Lung (tissue), 12 donors: Measurements from ENCODE around the gene C2CD3. TPM values are rescaled to one million over a fixed set of nuclear protein-coding genes. Genes with fewer than 3 reads are reported as not detected.

Experiments used
- ATAC-seq: fragments of 200-7000 bp; cut with Tn5 transposase; one replicate; pipeline ENCODE4 v1.9.1; 2020; ENCODE audit warnings: moderate number of reproducible peaks; ENCODE audit not compliant: insufficient read depth, low FRiP score
- DNase-seq, 3 donors: peaks; one replicate each; pipeline ENCODE4 v3.0.0-alpha.2; 2013 to 2017
- H3K27ac ChIP-seq, 2 donors: one replicate each; pipeline ENCODE4 v1.5.1; 2013; ENCODE audit warnings: mild to moderate bottlenecking in 2 of 2, moderate library complexity in 2 of 2, control low read depth in 1 of 2, inconsistent platforms in 1 of 2, low read depth in 1 of 2, low read length in 1 of 2
- H3K27me3 ChIP-seq, 3 donors: one replicate each; pipeline ENCODE4 v1.5.1; 2013; ENCODE audit warnings: low read length in 2 of 3; ENCODE audit not compliant: control insufficient read depth in 3 of 3, insufficient read depth in 3 of 3
- H3K36me3 ChIP-seq, 4 donors: one replicate each; pipeline ENCODE4 v1.5.1; 2013; ENCODE audit warnings: low read length in 4 of 4, mild to moderate bottlenecking in 1 of 4, moderate library complexity in 1 of 4; ENCODE audit not compliant: control insufficient read depth in 4 of 4, insufficient read depth in 4 of 4
- H3K4me1 ChIP-seq, 5 donors: one replicate each; pipeline ENCODE4 v1.5.1; 2013; ENCODE audit warnings: low read length in 5 of 5, mild to moderate bottlenecking in 2 of 5, moderate library complexity in 1 of 5; ENCODE audit not compliant: control insufficient read depth in 5 of 5, insufficient read depth in 5 of 5
- H3K4me3 ChIP-seq: one replicate; pipeline ENCODE4 v1.5.1; 2013; ENCODE audit warnings: mild to moderate bottlenecking, control low read depth, moderate library complexity
- H3K9ac ChIP-seq, 2 donors: one replicate each; pipeline ENCODE4 v1.5.1; 2013; ENCODE audit warnings: low read length in 2 of 2, control low read depth in 1 of 2; ENCODE audit not compliant: insufficient read depth in 1 of 2
- H3K9me3 ChIP-seq, 4 donors: one replicate each; pipeline ENCODE4 v1.5.1; 2013; ENCODE audit warnings: low read length in 3 of 4, mild to moderate bottlenecking in 1 of 4, moderate library complexity in 1 of 4; ENCODE audit not compliant: control insufficient read depth in 4 of 4, insufficient read depth in 3 of 4
- WGBS, 2 donors: extraction: QIAGEN DNeasy Blood & Tissue Kit; methylation state at CpG; one replicate each; pipeline ENCODE4 v1.1.7; 2013; 5-methylcytosine and 5-hydroxymethylcytosine counted together
- polyA plus RNA-seq, 2 donors: library from polyadenylated mRNA; stranded (reverse); fragments of 200-250 nt; gene quantifications; one replicate each; pipeline ENCODE4 v1.2.1, GENCODE V29; 2013
- total RNA-seq, 2 donors: library from RNA; depleted of rRNA in 1 of 2; stranded (reverse); fragments of >200 nt in 1 of 2; gene quantifications; one replicate each; pipeline ENCODE4 v1.2.1, GENCODE V29; 2014 to 2021
- TF ChIP-seq, protein P1 (sequence below): IDR thresholded peaks from 2 replicates; pipeline ENCODE4 v1.5.1; 2012; ENCODE audit warnings: mild to moderate bottlenecking; ENCODE audit errors: control extremely low read depth, extremely low read depth
- donor health status: control.
- donor health status: control.
- donor health status: Bipolar disorder and iron deficiency.
- donor health status: healthy.
- donor health status: DM: yes; HTN: yes; CAD: no.

Gene C2CD3
- total and polyA plus RNA-seq, 4 donors = 10.2 to 31.3 (median 20.7) TPM

DNA sequence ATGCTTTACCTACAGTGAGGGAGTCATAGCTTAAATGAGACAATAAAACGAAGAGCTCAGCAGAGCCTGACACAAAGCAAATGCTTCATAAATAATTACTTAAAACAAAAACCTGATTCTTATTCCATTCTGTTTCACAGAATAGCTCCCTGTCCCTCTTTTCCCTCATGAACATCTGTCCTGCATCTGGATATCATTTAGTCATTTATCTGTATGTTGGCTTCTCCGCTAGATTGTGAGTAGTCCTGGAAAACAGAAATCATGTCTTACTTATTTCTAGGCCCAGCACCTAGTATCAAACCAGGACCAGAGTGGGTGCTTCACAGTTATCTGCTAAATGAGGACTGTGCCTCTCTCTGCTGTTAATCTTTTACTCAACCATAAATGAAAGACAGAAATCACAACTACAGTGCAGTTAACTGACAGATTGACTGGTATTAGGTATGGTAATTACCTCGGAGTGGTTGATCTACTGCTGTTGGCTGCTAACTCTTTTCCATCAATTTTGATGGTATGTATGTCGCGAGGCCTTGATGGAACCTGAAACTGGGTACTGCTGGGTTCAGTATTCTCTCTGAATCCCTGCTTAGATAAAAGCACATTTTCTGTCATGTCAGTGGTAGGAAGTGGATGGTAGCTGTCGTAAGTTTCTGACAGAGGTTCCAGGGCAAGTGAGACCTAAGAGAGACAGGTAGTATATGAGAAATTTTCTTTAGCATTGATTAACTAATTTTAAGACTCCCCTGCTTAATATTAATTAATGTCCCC lies 31.5 kb downstream of the C2CD3 start:
- 97 to 98% methylated on average over 6 of the region's 6 CpGs for WGBS, 2 donors
- Histone ChIP-seq H3K4me3 (no peak overlapping the region), H3K27me3 (no peaks in the 10 kb centered on the region), H3K9ac (no peak overlapping the region), H3K4me1 (peaks cover 0 to 10% (median 0%) of the 10 kb centered on the region in 5 donors), H3K27ac (peak overlapping the region in 1 of 2 donors; percentile 17), H3K36me3 (peaks cover 3 to 18% (median 12%) of the 10 kb centered on the region in 4 donors), H3K9me3 (no peaks in the 10 kb centered on the region)
- ATAC-seq = no peak
- TF ChIP-seq, protein P1, sequence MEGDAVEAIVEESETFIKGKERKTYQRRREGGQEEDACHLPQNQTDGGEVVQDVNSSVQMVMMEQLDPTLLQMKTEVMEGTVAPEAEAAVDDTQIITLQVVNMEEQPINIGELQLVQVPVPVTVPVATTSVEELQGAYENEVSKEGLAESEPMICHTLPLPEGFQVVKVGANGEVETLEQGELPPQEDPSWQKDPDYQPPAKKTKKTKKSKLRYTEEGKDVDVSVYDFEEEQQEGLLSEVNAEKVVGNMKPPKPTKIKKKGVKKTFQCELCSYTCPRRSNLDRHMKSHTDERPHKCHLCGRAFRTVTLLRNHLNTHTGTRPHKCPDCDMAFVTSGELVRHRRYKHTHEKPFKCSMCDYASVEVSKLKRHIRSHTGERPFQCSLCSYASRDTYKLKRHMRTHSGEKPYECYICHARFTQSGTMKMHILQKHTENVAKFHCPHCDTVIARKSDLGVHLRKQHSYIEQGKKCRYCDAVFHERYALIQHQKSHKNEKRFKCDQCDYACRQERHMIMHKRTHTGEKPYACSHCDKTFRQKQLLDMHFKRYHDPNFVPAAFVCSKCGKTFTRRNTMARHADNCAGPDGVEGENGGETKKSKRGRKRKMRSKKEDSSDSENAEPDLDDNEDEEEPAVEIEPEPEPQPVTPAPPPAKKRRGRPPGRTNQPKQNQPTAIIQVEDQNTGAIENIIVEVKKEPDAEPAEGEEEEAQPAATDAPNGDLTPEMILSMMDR = no peak
- no peak for DNase-seq

DNA sequence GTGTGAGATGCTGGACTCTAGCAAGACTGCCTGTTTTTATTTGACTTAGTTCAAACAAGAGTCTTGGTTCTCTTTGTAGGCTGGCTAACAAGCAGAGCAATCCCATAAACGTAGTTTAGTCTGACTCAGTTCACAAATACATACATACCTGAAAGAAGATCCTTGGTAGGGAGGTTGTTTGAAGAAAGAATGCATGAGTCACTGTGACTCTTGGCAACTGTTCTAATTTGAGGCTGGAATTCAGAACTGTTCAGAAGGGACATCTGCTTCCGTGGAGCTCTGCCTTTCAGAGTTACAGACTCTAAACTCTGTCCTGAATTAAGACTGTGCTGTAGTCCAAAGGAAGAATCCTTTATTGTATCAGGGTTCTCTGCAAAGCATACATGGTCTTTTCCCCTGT lies 32.2 kb downstream of the C2CD3 start:
- peak; percentile 58 for ATAC-seq

DNA sequence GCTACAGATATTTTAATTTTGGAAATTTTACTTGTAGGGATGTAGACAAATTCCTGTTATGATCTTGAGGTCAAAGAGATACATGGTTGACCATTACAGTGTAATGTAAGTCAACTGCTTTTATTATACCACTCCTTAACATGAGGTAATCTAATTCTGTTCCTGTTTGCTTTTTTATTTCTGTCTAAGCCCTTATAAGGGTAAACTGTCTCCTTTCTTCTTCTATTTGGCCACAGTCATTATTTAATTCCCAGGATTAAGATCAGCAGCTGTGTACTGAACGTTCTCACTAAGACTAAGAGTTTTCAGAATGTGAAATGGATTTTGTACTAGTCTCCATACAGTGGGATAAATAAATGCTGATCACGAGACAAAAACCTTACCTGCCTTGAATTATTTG lies 32.8 kb downstream of the C2CD3 start:
- 87 to 91% methylated on average over 2 of the region's 2 CpGs for WGBS, 2 donors
- ATAC-seq (no peak), DNase-seq (no peak)
- H3K27me3 ChIP-seq = no peaks in the 10 kb centered on the region
- no peak overlapping the region for H3K9ac ChIP-seq
- no peaks in the 10 kb centered on the region for H3K9me3 ChIP-seq
- H3K27ac ChIP-seq = peak overlapping the region in 1 of 2 donors; percentile 60
- no peak overlapping the region for H3K4me3 ChIP-seq
- TF ChIP-seq, protein P1 = no peak
- peaks cover 0 to 10% (median 0%) of the 10 kb centered on the region in 5 donors for H3K4me1 ChIP-seq
- H3K36me3 ChIP-seq = peaks cover 3 to 22% (median 15%) of the 10 kb centered on the region in 4 donors

More for the DNA sequence above, 32.2 kb downstream of the C2CD3 start:
- 45 to 86% methylated on average over 2 of the region's 2 CpGs for WGBS, 2 donors
- peak overlapping the region in 1 of 2 donors; percentile 60 for H3K27ac ChIP-seq
- peaks cover 0 to 10% (median 0%) of the 10 kb centered on the region in 5 donors for H3K4me1 ChIP-seq
- H3K27me3 ChIP-seq = no peaks in the 10 kb centered on the region
- no peak overlapping the region for H3K4me3 ChIP-seq
- no peaks in the 10 kb centered on the region for H3K9me3 ChIP-seq
- peak in 1 of 3 donors; percentile 1 for DNase-seq
- TF ChIP-seq, protein P1 = no peak
- peaks cover 3 to 18% (median 13%) of the 10 kb centered on the region in 4 donors for H3K36me3 ChIP-seq
- no peak overlapping the region for H3K9ac ChIP-seq
